T-helper 2 cell treated with Interferon-gamma antibody and Interleukin-4, amounts not matched to agents 5 μg/mL and 100 μg/mL, for 36 hours (primary cell): ENCODE data around the gene MPV17L2.
"Not testable (repeated sequence)": the region's sequence is repeated elsewhere in the genome, so short reads cannot be mapped to it uniquely, and the experiment has no call there.

Experiments
- DNase-seq: peaks from one replicate; pipeline ENCODE4 v3.0.0; 2021; ENCODE audit warnings: low spot score
- H3K27ac Mint-ChIP-seq: one replicate; pipeline ENCODE4 v1.8.0; 2021; ENCODE audit warnings: mild to moderate bottlenecking, mixed read lengths
- H3K27me3 Mint-ChIP-seq: one replicate; pipeline ENCODE4 v1.8.0; 2021; ENCODE audit warnings: low read depth, mixed read lengths
- H3K36me3 Mint-ChIP-seq: one replicate; pipeline ENCODE4 v1.8.0; 2021; ENCODE audit warnings: low read depth, mixed read lengths
- H3K4me1 Mint-ChIP-seq: one replicate; pipeline ENCODE4 v1.8.0; 2021; ENCODE audit warnings: low read depth, mixed read lengths
- H3K4me3 Mint-ChIP-seq: one replicate; pipeline ENCODE4 v1.8.0; 2022; ENCODE audit warnings: mild to moderate bottlenecking, moderate library complexity, mixed read lengths
- H3K9me3 Mint-ChIP-seq: one replicate; pipeline ENCODE4 v1.8.0; 2021; ENCODE audit warnings: mixed read lengths

Gene MPV17L2

DNA sequence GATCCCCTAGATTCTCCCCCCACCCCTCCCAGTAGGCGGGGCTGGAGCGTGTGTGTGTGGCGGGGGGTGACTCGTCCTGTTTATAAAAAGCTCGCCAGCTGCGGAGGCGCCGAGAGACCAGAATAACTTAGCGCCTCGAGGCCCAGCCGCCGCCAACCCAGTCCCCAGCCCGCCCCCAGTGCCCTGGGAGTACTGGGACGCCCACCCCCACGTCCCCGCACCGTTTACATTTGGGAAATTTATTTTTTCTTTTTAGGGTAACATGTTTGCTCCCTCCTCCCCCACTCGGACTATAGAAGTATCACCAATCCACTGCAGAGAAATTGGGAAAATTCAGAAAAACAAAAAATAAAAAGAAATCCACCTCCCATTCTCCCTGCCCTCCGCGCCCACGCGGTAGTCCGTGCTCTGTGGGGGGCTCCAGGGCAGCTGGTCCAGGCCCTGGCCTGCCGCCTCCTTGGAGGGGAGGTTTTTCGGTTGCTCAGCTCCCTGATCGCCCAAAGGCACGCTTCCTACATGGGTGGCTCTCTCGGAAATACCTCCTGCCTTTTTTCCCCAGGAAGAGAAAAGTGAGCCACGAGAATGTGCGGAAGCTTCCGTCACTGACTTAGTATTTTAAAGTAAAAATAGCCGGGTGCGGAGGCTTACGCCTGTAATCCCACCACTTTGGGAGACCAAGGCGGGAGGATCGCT lies 12.3 kb downstream of the MPV17L2 start:
- Mint-ChIP-seq H3K9me3 (no peaks in the 10 kb centered on the region), H3K27ac (peak overlapping the region; percentile 91), H3K4me3 (peak overlapping the region; percentile 92), H3K4me1 (peaks cover 13% of the 10 kb centered on the region), H3K27me3 (peaks cover 6% of the 10 kb centered on the region), H3K36me3 (peaks cover 4% of the 10 kb centered on the region)
- DNase-seq = peak; percentile 55

DNA sequence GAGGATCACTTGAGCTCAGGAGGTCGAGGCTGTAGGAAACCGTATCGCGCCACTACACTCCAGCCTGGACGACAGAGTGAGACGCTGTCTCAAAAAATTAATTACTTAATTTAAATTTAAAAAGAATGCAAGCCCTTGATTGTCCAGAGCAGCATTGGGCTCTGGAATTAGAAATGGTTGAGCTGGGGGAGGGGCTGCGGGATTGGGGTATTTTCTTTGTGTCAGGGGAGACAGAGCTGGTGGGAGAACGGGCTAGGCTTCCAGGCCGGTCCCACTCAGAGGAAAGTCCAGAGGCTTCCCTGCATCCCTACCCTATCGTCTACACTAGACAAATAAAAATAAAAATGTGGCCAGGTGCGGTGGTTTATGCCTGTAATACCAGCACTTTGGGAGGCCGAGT lies 13.0 kb downstream of the MPV17L2 start:
- DNase-seq = no peak
- Mint-ChIP-seq H3K27me3 (peaks cover 6% of the 10 kb centered on the region), H3K4me1 (peaks cover 13% of the 10 kb centered on the region), H3K36me3 (peaks cover 4% of the 10 kb centered on the region), H3K27ac (no peak overlapping the region), H3K4me3 (no peak overlapping the region), H3K9me3 (no peaks in the 10 kb centered on the region)

DNA sequence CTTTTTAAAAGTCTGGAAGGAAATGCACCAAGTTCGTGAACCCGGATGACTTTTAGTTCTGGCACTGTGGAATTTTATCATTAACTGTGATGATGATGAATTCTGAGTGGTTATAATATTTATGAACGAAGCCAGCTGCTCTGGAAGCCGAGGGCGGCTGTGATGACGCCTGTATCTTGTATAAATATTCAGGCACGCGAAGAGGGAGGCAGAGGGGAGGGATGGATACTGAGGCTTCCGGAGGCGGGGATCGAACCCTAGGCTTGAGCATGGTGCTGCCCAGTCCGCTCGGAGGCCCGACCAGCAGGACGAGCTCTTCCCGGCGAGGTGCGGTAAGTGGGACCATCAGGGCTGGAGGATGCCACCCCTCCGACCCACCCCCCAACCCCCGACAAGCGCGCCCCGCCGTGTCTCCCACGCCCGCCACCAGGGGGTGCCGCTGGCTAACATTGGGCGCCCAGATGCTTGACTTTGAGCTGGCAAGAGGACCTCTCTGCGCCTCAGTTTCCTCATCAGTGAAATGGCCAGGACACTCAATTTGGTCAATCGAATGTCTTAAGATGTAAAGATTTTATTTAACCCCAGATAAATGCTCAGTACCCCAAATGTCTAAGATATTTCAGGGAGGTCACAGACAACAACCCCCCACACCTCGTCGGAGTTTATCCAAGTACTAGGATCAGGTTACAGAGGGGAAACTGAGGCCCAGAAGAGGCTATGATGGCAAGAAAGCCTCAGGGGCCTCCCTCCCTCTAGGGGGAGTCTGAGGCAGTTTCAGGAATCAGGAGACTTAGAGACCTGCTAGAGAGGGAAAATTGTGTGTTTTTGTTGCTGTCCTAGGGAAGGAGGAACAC lies 15.3 kb downstream of the MPV17L2 start:
- Mint-ChIP-seq H3K36me3 (no peaks in the 10 kb centered on the region), H3K4me1 (peaks cover 7% of the 10 kb centered on the region), H3K9me3 (no peaks in the 10 kb centered on the region), H3K4me3 (no peak overlapping the region), H3K27ac (no peak overlapping the region), H3K27me3 (peaks cover 6% of the 10 kb centered on the region)
- peak; percentile 34 for DNase-seq

DNA sequence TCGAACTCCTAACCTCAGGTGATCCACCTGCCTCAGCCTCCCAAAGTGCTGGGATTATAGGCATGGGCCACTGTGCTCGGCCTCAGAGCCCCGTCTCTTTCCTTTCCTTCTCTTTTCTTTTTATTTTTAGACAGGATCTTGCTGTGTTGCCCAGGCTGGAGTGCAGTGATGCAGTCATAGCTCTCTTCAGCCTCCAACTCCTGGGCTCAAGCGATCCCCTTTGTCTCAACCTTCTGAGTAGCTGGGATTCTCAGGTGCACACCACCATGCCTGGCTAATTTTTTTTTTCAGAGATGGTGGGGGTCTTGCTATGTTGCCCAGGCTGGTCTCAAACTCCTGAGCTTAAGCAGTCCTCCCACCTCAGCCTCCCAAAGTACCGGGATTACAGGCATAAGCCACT lies 16.9 kb downstream of the MPV17L2 start:
- H3K4me3 Mint-ChIP-seq, H3K36me3 Mint-ChIP-seq, H3K27ac Mint-ChIP-seq, DNase-seq, H3K4me1 Mint-ChIP-seq, H3K9me3 Mint-ChIP-seq, H3K27me3 Mint-ChIP-seq: not testable (repeated sequence)

GRCh38 chr19:18211683-18212082 lies 18.7 kb downstream of the MPV17L2 start:
- Mint-ChIP-seq H3K36me3 (no peaks in the 10 kb centered on the region), H3K27ac (no peak overlapping the region), H3K4me1 (peaks cover 3% of the 10 kb centered on the region)

GRCh38 chr19:18214779-18215433 lies 21.9 kb downstream of the MPV17L2 start:
- Mint-ChIP-seq H3K36me3 (no peaks in the 10 kb centered on the region), H3K27ac (no peak overlapping the region), H3K27me3 (peaks cover 8% of the 10 kb centered on the region), H3K4me1 (no peaks in the 10 kb centered on the region), H3K4me3 (no peak overlapping the region), H3K9me3 (no peaks in the 10 kb centered on the region)
- DNase-seq = no peak

More at GRCh38 chr19:18211683-18212082, 18.7 kb downstream of the MPV17L2 start:
- H3K9me3 Mint-ChIP-seq = no peaks in the 10 kb centered on the region
- peaks cover 9% of the 10 kb centered on the region for H3K27me3 Mint-ChIP-seq
- no peak overlapping the region for H3K4me3 Mint-ChIP-seq
- DNase-seq = no peak

- Mint-ChIP-seq H3K27me3 (peaks cover 11% of the 10 kb centered on the region), H3K4me1 (no peaks in the 10 kb centered on the region), H3K36me3 (no peaks in the 10 kb centered on the region), H3K9me3 (no peaks in the 10 kb centered on the region), H3K4me3 (no peak overlapping the region), H3K27ac (no peak overlapping the region)
- DNase-seq = no peak
Measured at GRCh38 chr19:18216789-18217188, 23.8 kb downstream of the MPV17L2 start.

DNA sequence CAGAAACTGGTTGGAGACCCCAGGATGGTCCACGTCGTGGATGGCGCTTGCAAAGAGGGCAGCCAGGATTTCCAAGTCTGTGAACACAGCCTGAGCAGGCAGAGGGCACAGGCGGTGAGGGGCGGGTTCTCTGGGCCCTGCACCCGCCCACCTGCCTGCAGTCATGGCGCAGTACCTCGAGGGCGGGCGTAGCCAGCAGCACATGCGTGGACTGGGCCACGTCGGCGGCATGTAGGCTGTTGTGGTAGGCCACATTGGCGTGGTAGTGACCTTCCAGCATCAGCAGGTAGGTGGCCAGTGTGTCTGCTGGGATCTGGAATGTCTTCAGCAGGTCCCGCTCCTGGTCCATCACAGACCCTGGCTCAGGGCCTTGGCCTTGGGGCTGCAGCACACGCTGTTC lies 25.1 kb downstream of the MPV17L2 start:
- no peaks in the 10 kb centered on the region for H3K9me3 Mint-ChIP-seq
- no peaks in the 10 kb centered on the region for H3K4me1 Mint-ChIP-seq
- peaks cover 11% of the 10 kb centered on the region for H3K27me3 Mint-ChIP-seq
- DNase-seq = no peak
- no peaks in the 10 kb centered on the region for H3K36me3 Mint-ChIP-seq
- no peak overlapping the region for H3K4me3 Mint-ChIP-seq
- no peak overlapping the region for H3K27ac Mint-ChIP-seq

DNA sequence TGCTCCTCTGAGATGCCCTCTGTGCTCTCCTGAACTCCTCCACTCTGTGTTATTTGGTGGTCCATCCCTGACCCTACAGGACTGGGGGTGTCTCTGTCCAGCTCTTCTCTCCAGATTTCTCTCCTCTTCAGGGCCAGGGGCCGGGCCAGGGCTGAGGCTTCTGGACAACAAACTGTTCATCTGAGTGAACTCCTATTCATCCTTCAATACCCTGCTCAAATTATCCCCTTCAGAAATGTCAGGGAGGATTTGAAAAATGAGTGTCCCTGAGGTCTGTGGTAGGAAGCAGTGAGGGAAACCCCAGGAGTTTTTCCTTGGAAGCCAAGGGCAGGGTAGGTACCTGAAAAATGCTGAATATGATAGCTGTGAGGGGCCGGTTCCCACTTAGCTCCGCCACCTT lies 25.6 kb downstream of the MPV17L2 start:
- H3K27ac Mint-ChIP-seq = no peak overlapping the region
- no peaks in the 10 kb centered on the region for H3K4me1 Mint-ChIP-seq

GRCh38 chr19:18219911-18220631 lies 27.1 kb downstream of the MPV17L2 start:
- H3K27me3 Mint-ChIP-seq = peaks cover 17% of the 10 kb centered on the region
- no peak for DNase-seq
- H3K27ac Mint-ChIP-seq = no peak overlapping the region
- peaks cover 8% of the 10 kb centered on the region for H3K4me1 Mint-ChIP-seq
- no peak overlapping the region for H3K4me3 Mint-ChIP-seq
- H3K36me3 Mint-ChIP-seq = no peaks in the 10 kb centered on the region
- no peaks in the 10 kb centered on the region for H3K9me3 Mint-ChIP-seq

More for the DNA sequence above, 25.6 kb downstream of the MPV17L2 start:
- H3K4me3 Mint-ChIP-seq = no peak overlapping the region
- DNase-seq = no peak
- no peaks in the 10 kb centered on the region for H3K9me3 Mint-ChIP-seq
- H3K36me3 Mint-ChIP-seq = no peaks in the 10 kb centered on the region
- peaks cover 11% of the 10 kb centered on the region for H3K27me3 Mint-ChIP-seq

DNA sequence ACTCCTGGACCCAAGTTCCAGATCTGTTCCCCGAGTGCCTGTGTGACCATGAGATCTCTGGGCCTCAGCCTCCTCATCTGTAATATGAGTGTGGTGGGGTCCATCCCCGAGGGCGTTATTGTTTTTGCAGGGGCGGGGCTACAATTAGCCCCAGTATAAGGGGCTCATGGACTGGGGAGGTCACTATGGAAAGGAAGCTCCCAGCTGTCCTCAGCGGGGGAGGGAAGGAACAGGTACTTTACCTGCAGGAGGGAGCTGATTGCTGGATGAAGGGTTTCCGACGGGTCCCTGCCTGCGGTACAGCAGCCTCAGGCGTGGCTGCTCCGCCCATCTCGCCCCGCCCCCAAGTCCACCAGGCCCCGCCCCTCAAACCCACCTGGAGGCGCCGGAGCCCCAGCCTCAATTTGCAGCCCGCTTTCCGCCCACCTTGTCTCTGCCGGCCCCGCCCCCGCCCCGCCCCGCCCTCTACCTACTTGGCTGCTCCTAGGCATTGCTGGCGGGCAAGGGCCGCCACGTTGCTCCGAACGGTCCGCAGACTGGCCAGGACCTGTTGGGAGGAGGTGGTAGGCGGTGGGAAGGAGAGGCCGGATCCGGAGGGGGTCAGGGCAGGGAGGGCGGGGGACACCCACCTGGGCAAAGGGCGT lies 27.7 kb downstream of the MPV17L2 start:
- Mint-ChIP-seq H3K9me3 (no peaks in the 10 kb centered on the region), H3K4me1 (peaks cover 8% of the 10 kb centered on the region), H3K4me3 (no peak overlapping the region), H3K27me3 (peaks cover 22% of the 10 kb centered on the region), H3K27ac (no peak overlapping the region), H3K36me3 (no peaks in the 10 kb centered on the region)
- DNase-seq = no peak

- Mint-ChIP-seq H3K27me3 (peaks cover 32% of the 10 kb centered on the region), H3K36me3 (no peaks in the 10 kb centered on the region), H3K4me1 (peaks cover 8% of the 10 kb centered on the region), H3K4me3 (no peak overlapping the region), H3K9me3 (no peaks in the 10 kb centered on the region), H3K27ac (no peak overlapping the region)
- DNase-seq = no peak
Measured at GRCh38 chr19:18221815-18222725, 29.1 kb downstream of the MPV17L2 start.
